ENCODE results near the gene C13orf46. TPM values are rescaled to one million over a fixed set of nuclear protein-coding genes. Genes with fewer than 3 reads are reported as not detected.

The C13orf46 gene
- total RNA-seq, 4 donors from 2014 or later = not detected

DNA sequence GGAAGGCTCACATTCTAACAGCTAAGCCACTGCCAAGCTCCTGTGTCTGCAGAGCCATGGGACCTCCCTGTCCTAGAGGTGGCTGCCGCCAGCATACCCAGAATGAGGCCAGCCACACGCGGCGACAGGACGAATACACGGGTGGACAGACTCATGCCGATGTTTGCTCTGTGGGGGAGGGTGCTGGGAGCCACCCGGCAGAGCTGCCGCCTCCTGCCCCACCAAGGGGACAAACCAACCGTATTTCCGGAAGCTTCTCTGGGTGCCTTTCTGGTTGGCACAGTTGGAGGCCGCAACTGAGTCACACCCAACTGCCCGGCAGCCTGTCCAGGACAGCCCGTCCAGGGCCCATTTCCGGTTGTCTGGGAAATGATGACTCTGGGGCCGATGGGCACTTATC is 20.3 kb downstream of the C13orf46 start:
- Histone ChIP-seq H3K36me3 (no peaks in the 10 kb centered on the region), H3K4me1 (peaks cover 6 to 14% (median 12%) of the 10 kb centered on the region in 3 donors), H3K4me3 (no peak overlapping the region), H3K27me3 (peaks cover 0 to 6% (median 0%) of the 10 kb centered on the region in 4 donors), H3K9me3 (no peaks in the 10 kb centered on the region), H3K27ac (no peak overlapping the region)
- 82% methylated on average over 8 of the region's 16 CpGs; no CpG with 5 or more reads in 1 of the 2 donors for WGBS, 2 donors
- no peak for DNase-seq
- TF ChIP-seq, protein P1, sequence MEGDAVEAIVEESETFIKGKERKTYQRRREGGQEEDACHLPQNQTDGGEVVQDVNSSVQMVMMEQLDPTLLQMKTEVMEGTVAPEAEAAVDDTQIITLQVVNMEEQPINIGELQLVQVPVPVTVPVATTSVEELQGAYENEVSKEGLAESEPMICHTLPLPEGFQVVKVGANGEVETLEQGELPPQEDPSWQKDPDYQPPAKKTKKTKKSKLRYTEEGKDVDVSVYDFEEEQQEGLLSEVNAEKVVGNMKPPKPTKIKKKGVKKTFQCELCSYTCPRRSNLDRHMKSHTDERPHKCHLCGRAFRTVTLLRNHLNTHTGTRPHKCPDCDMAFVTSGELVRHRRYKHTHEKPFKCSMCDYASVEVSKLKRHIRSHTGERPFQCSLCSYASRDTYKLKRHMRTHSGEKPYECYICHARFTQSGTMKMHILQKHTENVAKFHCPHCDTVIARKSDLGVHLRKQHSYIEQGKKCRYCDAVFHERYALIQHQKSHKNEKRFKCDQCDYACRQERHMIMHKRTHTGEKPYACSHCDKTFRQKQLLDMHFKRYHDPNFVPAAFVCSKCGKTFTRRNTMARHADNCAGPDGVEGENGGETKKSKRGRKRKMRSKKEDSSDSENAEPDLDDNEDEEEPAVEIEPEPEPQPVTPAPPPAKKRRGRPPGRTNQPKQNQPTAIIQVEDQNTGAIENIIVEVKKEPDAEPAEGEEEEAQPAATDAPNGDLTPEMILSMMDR (IDR thresholded peaks at IDR 0.05) = no peak
- no peak for TF ChIP-seq POLR2A (IDR thresholded peaks at IDR 0.05)
- intact Hi-C loops (cut with DNase I) = loop anchor here (2.0 kb wide), 1 partner anchor 273 kb away; no protein-coding TSS in a partner anchor

DNA sequence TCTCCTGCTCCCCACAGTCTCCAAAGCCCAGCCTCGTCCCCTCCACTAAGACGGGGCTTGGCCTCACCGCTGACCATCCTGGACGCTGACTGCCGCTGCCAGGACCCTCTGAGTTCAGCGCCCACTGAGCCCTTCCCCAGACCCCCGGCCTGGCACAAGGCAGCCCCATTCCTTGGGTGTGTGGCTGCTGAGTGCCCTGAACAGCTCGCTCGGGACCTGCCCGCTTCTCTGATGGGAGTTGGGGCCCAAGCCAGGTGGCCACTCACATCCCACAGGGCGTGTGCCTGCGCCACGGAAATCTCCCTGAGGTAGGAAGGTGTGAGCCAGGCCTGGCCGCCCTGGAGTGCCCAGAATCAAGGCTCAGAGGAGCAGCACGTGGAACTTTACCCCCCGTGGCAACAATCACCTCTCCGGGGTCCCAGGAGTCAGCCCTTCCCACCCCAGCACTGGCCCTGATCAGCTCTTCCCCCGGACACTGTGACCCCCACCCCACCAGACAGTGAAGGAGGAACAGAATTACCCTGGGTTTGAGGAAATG is 20.8 kb downstream of the C13orf46 start:
- TF ChIP-seq, protein P1 (IDR thresholded peaks at IDR 0.05) = no peak
- TF ChIP-seq POLR2A (IDR thresholded peaks at IDR 0.05) = no peak
- Histone ChIP-seq H3K4me1 (peaks cover 6 to 14% (median 12%) of the 10 kb centered on the region in 3 donors), H3K36me3 (no peaks in the 10 kb centered on the region), H3K9me3 (no peaks in the 10 kb centered on the region), H3K27ac (no peak overlapping the region), H3K4me3 (no peak overlapping the region), H3K27me3 (peaks cover 0 to 6% (median 0%) of the 10 kb centered on the region in 4 donors)
- 80 to 84% methylated on average over 1 to 7 of the region's 18 CpGs for WGBS, 2 donors
- intact Hi-C loops (cut with DNase I) = loop anchor here (2.0 kb wide), 1 partner anchor 274 kb away; no protein-coding TSS in a partner anchor
- DNase-seq = no peak

DNA sequence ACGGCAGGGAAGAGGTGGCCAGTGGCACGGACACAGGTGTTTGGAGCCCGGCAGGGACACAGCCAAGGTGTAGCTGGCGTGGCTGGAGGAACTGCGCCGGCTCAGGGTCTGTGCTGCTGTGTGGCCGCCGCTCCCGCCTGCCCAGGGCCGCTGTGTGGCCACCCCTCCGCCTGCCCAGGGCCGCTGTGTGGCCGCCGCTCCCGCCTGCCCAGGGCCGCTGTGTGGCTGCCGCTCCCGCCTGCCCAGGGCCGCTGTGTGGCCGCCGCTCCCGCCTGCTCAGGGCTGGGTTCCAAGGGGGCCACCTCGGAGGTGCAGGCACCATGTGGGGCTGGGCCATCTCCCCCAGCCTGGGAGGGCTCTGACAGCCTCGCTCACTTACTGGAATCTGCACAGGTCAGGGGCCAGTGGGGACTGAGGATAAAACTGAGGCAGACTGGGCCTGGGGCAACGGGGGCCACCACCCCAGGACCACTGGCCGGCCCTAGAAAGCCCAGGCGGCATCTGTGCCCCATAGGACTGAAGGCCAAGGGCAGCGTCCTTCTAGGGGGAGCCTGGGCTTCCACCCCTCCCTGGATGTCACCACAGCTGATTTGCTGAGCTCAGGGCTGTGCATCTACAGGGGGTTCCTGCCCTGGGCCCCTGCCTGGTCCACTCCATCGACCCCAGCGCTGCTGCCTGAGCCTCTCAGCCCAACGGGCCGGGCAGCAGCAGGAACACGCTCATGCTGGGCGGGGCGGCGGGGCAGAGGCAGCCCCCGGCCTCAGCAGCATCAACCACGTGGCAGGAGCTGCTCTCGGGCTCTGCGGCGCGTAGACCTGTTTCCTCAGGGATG is 21.5 kb downstream of the C13orf46 start:
- 76 to 88% methylated on average over 9 to 11 of the region's 42 CpGs for WGBS, 2 donors

DNA sequence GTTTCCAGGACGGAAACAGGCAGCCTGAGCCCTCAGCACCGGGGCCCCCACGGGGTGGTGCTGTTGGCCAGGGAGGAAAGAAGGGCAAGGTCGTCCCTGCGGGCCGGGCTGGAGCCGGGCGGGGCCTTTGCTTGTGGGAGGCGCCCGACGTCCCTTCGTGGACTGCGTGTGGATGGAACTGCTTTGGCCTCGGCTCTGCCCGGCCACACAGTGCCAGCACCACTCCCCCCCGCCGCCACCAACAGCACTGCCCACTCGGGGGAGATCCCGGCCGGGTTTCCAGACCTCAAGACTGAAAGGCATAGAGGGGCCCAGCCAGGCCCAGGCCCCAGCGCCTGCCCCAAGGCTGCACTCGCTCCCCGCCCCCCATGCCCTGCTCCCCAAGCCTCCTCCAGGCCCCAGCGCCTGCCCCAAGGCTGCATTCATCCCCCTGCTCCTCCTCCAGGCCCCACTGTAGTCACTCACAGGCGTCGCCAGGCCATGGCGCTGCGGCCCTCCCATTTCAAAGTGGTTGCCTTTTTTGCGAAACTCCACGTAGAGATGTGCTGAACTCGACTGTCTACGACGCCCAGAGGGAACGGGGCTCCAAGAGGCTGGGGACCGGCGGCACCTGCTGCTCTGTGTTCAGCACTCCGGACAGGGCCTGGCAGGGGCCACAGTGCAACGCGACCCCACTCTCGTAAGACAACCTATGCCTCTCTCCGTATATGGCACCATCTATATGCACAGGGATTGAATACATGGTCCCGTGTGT is 22.5 kb downstream of the C13orf46 start:
- Histone ChIP-seq H3K4me3 (peak overlapping the region; percentile 0 to 40 (median 20)), H3K9me3 (no peaks in the 10 kb centered on the region), H3K27ac (no peak overlapping the region), H3K27me3 (peaks cover 0 to 6% (median 0%) of the 10 kb centered on the region in 4 donors), H3K36me3 (no peaks in the 10 kb centered on the region), H3K4me1 (peaks cover 10 to 29% (median 21%) of the 10 kb centered on the region in 3 donors)
- intact Hi-C loops (cut with DNase I) = no loop called here
- TF ChIP-seq, protein P1 (IDR thresholded peaks at IDR 0.05) = peak; percentile 70 to 90 (median 89)
- no peak for TF ChIP-seq POLR2A (IDR thresholded peaks at IDR 0.05)
- 65% methylated on average over 16 of the region's 42 CpGs; no CpG with 5 or more reads in 1 of the 2 donors for WGBS, 2 donors
- DNase-seq = peak; percentile 20

More for the DNA sequence above, 21.5 kb downstream of the C13orf46 start:
- Histone ChIP-seq H3K4me3 (no peak overlapping the region), H3K4me1 (peaks cover 10 to 21% (median 14%) of the 10 kb centered on the region in 3 donors), H3K9me3 (no peaks in the 10 kb centered on the region), H3K36me3 (no peaks in the 10 kb centered on the region), H3K27me3 (peaks cover 0 to 6% (median 0%) of the 10 kb centered on the region in 4 donors), H3K27ac (no peak overlapping the region)
- intact Hi-C loops (cut with DNase I) = loop anchor here (2.0 kb wide), 1 partner anchor 274 kb away; no protein-coding TSS in a partner anchor
- DNase-seq = no peak
- TF ChIP-seq, protein P1 (IDR thresholded peaks at IDR 0.05) = no peak
- no peak for TF ChIP-seq POLR2A (IDR thresholded peaks at IDR 0.05)

All from esophagus squamous epithelium (tissue), 5 donors.